Cardiac ventricle fibroblast (primary cell): Measurements from ENCODE around the gene TSC22D4. TPM values are rescaled to one million over a fixed set of nuclear protein-coding genes. Genes with fewer than 3 reads are reported as not detected.

ENCODE experiments used
- total RNA-seq: library from RNA; depleted of rRNA; stranded (reverse); fragments of >200 nt; gene quantifications from 2 replicates; pipeline ENCODE4 v1.2.3, GENCODE V29; 2015

The TSC22D4 gene
- 37.2 and 43.4 TPM in 2 replicates for total RNA-seq

GRCh38 chr7:100478958-100479660 is at the start of gene TSC22D4:
Gene TSC22D4, minus strand, starts transcription at chr7:100479214. Its CDS starts 1,176 bp downstream, at chr7:100478038.

GRCh38 chr7:100483722-100484672 is 5.0 kb upstream of the TSC22D4 start, which contains the start of gene NYAP1:
Gene NYAP1, plus strand, starts transcription at chr7:100483927. Its CDS starts 1,385 bp downstream, at chr7:100485312.

GRCh38 chr7:100464210-100464660 is 14.8 kb downstream of the TSC22D4 start, which contains the start of gene SPACDR:
Gene SPACDR, minus strand, starts transcription at chr7:100464260. Its CDS starts 235 bp downstream, at chr7:100464025.

GRCh38 chr7:100429637-100430492 is 49.1 kb downstream of the TSC22D4 start, which contains the start of gene MEPCE:
Gene MEPCE, plus strand, starts transcription at chr7:100429831. Its CDS starts 188 bp downstream, at chr7:100430019.

GRCh38 chr7:100428199-100428966 is 50.6 kb downstream of the TSC22D4 start, which contains the start of gene ZCWPW1:
Gene ZCWPW1, minus strand, starts transcription at chr7:100428703. Its CDS starts 8,054 bp downstream, at chr7:100420649.

Other genes with a start within 250 kb of the TSC22D4 start
- gene SPDYE3, start 171.5 kb downstream of the TSC22D4 start, total RNA-seq = not detected in 2 replicates
- 3.2 and 6.1 TPM in 2 replicates for gene PILRB, start 121.1 kb downstream of the TSC22D4 start, total RNA-seq
- 1.2 TPM in 1 of 2 replicates, not detected in the other for gene PILRA, start 105.7 kb downstream of the TSC22D4 start, total RNA-seq
- 2.1 and 3.2 TPM in 2 replicates for gene ZCWPW1, start 50.5 kb downstream of the TSC22D4 start, total RNA-seq
- 28.8 and 29.5 TPM in 2 replicates for gene MEPCE, start 49.4 kb downstream of the TSC22D4 start, total RNA-seq
- 7.6 and 8.8 TPM in 2 replicates for gene PPP1R35, start 42.7 kb downstream of the TSC22D4 start, total RNA-seq
- 0.44 and 5.0 TPM in 2 replicates for gene SPACDR, start 15.0 kb downstream of the TSC22D4 start, total RNA-seq
- 0.59 and 0.94 TPM in 2 replicates for gene NYAP1, start 4.7 kb upstream of the TSC22D4 start, total RNA-seq
- 17.9 and 35.0 TPM in 2 replicates for gene AGFG2, start 60.0 kb upstream of the TSC22D4 start, total RNA-seq
- not detected in 2 replicates for gene SAP25, start 94.7 kb upstream of the TSC22D4 start, total RNA-seq
- gene LRCH4, start 106.9 kb upstream of the TSC22D4 start, total RNA-seq = 21.3 and 44.0 TPM in 2 replicates
- not detected in 2 replicates for gene FBXO24, start 107.1 kb upstream of the TSC22D4 start, total RNA-seq
- 692 and 708 TPM in 2 replicates for gene PCOLCE, start 123.1 kb upstream of the TSC22D4 start, total RNA-seq
- gene MOSPD3, start 133.3 kb upstream of the TSC22D4 start, total RNA-seq = 17.6 and 21.9 TPM in 2 replicates
- 1.4 TPM in 1 of 2 replicates, not detected in the other for gene TFR2, start 162.3 kb upstream of the TSC22D4 start, total RNA-seq
- gene ACTL6B, start 177.2 kb upstream of the TSC22D4 start, total RNA-seq = not detected in 2 replicates
- gene GNB2, start 194.5 kb upstream of the TSC22D4 start, total RNA-seq = 134 and 160 TPM in 2 replicates
- 9.1 and 11.0 TPM in 2 replicates for gene GIGYF1, start 215.0 kb upstream of the TSC22D4 start, total RNA-seq
- gene POP7, start 226.9 kb upstream of the TSC22D4 start, total RNA-seq = 22.4 and 26.2 TPM in 2 replicates
- not detected in 2 replicates for gene EPO, start 241.3 kb upstream of the TSC22D4 start, total RNA-seq